ENCODE data around the gene TOMM20L.
A peak's percentile ranks its signal among the peaks of the same experiment; 100 is the strongest.
"Not testable (repeated sequence)": the region's sequence is repeated elsewhere in the genome, so short reads cannot be mapped to it uniquely, and the experiment has no call there.

TOMM20L gene

GRCh38 chr14:58395812-58396788, at the start of gene TOMM20L:
TSS of gene TOMM20L (plus strand) at chr14:58395930. CDS start at chr14:58395958, 28 bp downstream.
- peak; percentile 79 to 82 for DNase-seq

- peak in 1 of 2 donors; percentile 25 for DNase-seq
These were observed 42.0 kb upstream of the TOMM20L start for GRCh38 chr14:58353516-58354299.

GRCh38 chr14:58354808-58355207, 40.9 kb upstream of the TOMM20L start:
- DNase-seq, result no peak

- DNase-seq, result no peak
These were observed 39.5 kb upstream of the TOMM20L start for GRCh38 chr14:58356268-58356667.

- DNase-seq, result not testable (repeated sequence)
These were observed 33.5 kb upstream of the TOMM20L start for GRCh38 chr14:58362272-58362671.

- peak in 1 of 2 donors; percentile 53 for DNase-seq
These were observed 32.8 kb upstream of the TOMM20L start for GRCh38 chr14:58362798-58363412.

- no peak for DNase-seq
These were observed 31.4 kb upstream of the TOMM20L start for GRCh38 chr14:58364316-58364715.

- DNase-seq, result no peak
These were observed 28.4 kb upstream of the TOMM20L start for GRCh38 chr14:58367296-58367695.

GRCh38 chr14:58368956-58369355, 26.8 kb upstream of the TOMM20L start:
- no peak for DNase-seq

- no peak for DNase-seq
These were observed 18.9 kb upstream of the TOMM20L start for GRCh38 chr14:58376791-58377190.

GRCh38 chr14:58390830-58391229, 4.9 kb upstream of the TOMM20L start:
- DNase-seq, result no peak

- no peak for DNase-seq
These were observed 243 bp upstream of the TOMM20L start for GRCh38 chr14:58395562-58395811.

- DNase-seq, result no peak
These were observed 1.4 kb downstream of the TOMM20L start for GRCh38 chr14:58397156-58397555.

- DNase-seq, result no peak
These were observed 2.8 kb downstream of the TOMM20L start for GRCh38 chr14:58398495-58398894.

- DNase-seq, result no peak
These were observed 3.2 kb downstream of the TOMM20L start for GRCh38 chr14:58398895-58399294.

- no peak for DNase-seq
These were observed 5.9 kb downstream of the TOMM20L start for GRCh38 chr14:58401587-58401986.

GRCh38 chr14:58408681-58409215, 13.0 kb downstream of the TOMM20L start:
- no peak for DNase-seq

GRCh38 chr14:58414845-58415244, 19.1 kb downstream of the TOMM20L start:
- DNase-seq, result no peak

- DNase-seq, result no peak
These were observed 20.2 kb downstream of the TOMM20L start for GRCh38 chr14:58415636-58416547.

GRCh38 chr14:58416934-58417333, 21.2 kb downstream of the TOMM20L start:
- DNase-seq, result not testable (repeated sequence)

GRCh38 chr14:58426670-58427280, 31.0 kb downstream of the TOMM20L start:
- peak in 1 of 2 donors; percentile 52 for DNase-seq
